ENCODE results near the gene FBXO4.

The FBXO4 gene, protein sequence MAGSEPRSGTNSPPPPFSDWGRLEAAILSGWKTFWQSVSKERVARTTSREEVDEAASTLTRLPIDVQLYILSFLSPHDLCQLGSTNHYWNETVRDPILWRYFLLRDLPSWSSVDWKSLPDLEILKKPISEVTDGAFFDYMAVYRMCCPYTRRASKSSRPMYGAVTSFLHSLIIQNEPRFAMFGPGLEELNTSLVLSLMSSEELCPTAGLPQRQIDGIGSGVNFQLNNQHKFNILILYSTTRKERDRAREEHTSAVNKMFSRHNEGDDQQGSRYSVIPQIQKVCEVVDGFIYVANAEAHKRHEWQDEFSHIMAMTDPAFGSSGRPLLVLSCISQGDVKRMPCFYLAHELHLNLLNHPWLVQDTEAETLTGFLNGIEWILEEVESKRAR

DNA sequence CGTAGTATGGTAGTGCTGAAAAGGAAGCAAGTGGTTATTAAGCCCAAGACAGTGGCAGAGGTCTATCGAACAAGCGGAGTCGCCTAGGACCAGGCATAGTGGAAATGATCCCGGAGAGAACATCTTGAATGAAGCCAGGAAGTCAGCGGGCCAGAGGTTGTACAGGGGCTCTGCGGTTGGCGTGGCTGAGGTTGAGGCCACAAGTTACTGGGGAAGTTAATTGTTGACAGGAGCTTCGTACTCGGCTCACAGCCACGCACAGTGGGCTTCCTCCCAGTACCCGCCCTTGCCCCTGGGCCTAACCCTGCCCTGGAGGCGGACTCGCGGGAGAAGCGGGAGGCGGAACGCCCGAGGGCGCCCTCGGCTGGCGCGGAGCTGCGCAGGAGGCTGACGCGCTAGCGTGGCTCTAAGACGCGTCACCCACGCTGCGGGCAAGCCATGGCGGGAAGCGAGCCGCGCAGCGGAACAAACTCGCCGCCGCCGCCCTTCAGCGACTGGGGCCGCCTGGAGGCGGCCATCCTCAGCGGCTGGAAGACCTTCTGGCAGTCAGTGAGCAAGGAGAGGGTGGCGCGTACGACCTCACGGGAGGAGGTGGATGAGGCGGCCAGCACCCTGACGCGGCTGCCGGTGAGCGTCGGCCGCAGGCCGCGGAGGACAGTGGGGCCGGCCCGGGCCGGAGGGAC, at the start of gene FBXO4:
FBXO4 (plus strand) TSS at position 410 of the 683 bp plus-strand sequence; CDS start at position 439, 29 bp downstream.
- peak; percentile 76 for DNase-seq (ENCODE audit: low spot score)

DNA sequence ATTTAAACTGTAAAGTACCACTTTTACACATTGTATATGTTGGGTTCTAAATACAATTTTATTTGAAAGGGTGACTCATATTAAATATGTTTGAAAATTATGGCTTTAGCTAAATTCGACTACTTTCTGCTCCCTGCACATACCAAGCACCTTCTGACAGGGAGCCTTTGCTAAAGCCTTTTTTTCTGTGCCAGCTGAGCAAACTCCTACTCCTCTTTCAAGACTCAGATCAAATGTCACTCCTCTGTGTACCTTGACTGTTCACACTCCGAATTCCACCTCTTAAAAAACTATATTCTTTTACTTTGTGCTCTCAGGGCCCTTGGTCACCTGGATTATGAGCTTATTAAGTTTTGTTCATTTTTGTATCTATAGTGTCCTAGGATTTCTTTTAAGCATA, 48.4 kb upstream of the FBXO4 start:
- no peak for DNase-seq (ENCODE audit: low spot score)

DNA sequence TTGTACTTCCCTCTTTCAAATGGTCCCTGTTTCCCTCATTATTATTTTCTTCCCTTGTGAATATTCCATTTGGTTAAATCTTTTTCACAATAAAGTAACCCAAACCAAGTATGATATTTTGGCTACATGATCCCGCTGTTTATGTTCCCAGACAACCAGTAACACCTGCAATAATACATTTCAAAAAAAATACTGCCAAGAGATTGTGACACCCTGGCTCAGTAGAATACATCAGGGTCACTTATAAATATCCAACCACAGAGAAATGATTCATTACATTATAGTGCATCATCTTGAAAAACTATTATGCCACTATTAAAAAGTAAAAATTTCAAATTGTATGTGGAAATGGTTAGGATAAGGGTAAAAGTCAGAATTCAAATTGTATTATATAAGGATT, 47.7 kb upstream of the FBXO4 start:
- no peak for DNase-seq (ENCODE audit: low spot score)

DNA sequence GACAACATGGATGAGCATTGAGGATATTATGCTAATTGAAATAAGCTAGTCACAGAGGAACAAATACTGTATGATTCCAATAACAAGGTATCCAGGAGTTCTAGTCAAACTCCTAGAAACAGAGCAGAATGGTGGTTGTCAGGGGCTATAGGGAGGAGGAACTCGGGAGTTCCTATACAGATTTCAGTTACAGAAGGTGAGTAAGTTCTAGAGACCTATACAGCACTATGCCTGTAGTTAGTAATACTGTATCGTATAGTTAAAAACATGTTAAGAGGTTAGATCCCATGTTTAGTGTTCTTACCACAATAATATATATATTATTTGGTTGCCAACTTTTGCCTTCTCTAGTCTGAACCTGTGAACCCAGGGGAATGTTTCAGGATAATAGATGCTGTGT, 46.9 kb upstream of the FBXO4 start:
- no peak for DNase-seq (ENCODE audit: low spot score)

DNA sequence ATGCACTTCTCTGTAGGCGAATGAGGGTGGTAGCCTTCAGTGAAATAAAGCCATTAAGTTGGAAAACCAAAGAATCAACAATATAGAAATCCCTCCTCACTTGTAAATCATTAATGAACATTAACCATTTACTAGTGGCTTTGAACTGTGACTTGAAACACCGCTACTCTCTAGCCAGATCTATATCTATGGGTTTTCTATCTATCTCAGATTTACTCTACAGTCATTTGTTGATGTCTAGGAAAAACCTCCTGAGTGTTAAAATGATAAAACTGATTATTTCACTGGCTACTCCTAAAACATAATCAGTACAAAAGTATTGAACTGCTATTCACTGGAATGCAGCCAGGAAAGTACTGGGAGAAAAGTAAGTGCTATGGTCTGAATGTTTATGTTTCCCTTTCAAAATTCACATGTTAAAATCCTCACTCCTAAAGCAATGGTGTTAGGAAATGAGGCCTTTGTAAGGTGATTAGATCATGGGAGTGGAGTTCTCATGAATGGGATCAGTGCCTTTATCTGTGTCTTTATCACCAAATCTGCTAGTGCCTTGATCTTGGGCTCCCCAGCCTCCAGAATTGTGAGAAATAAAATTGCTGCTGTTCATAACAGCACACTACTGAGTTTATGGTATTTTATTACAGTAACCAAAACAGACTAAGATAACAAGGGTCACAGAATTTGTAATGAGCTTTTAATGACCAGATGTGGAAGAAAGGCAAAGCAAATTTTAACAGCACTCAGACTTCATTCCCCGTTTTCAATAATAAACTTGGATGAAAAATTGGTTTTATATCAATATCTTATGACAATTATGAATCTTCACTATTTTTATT, 46.2 kb upstream of the FBXO4 start:
- DNase-seq (ENCODE audit: low spot score): no peak

DNA sequence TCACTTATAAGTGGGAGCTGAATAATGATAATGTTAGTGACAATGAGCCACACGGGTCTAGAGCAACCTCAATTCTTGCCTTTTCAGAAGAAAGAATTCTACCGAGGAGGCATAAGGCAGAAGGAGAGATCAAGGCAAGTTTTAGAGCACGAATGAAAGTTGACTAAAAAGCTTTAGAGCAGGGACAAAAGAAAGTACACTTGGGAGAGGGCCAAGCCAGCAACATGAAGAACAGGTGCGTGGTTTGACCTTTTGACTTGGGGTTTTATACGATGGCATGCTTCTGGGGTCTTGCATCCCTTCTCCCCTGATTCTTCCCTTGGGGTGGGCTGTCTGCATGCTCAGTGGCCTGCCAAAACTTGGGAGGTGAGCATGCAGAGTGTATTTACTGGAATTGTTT, 42.3 kb upstream of the FBXO4 start:
- no peak for DNase-seq (ENCODE audit: low spot score)

DNA sequence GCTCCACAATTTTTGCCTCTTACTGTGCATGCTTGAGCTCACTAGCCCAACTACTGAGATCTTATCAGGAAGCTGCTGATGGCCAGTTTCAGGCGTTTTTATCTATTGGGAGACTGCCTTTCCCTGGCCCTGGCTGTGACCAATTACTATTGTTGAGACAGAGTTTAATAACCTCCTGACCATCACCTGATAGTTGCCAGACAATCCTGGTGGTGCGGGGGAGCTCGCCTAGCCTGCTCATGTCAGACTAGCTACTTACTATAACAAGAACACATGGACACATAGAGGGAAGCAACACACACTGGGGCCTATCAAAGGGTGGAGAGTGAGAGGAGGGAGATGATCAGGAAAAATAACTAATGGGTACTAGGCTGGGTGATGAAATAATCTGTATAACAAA, 41.8 kb upstream of the FBXO4 start:
- DNase-seq (ENCODE audit: low spot score): no peak

DNA sequence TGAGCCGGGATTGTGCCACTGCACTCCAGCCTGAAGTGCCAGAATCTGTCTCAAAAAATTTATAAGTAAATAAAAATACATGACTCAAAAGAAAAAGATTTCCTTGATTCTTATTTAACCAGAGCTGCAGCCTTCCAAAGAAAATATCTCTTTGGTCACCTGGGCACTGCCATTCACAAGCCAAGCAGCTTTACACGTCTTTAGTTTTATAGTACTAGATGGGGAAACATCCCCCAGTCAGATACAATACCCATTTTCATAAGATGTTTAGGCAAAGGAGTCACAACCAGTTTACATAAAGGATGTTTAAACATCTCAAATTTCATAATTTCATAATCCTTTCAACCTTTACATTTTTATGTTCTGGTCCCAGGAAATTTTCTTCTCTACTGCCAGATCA, 41.1 kb upstream of the FBXO4 start:
- no peak for DNase-seq (ENCODE audit: low spot score)

DNA sequence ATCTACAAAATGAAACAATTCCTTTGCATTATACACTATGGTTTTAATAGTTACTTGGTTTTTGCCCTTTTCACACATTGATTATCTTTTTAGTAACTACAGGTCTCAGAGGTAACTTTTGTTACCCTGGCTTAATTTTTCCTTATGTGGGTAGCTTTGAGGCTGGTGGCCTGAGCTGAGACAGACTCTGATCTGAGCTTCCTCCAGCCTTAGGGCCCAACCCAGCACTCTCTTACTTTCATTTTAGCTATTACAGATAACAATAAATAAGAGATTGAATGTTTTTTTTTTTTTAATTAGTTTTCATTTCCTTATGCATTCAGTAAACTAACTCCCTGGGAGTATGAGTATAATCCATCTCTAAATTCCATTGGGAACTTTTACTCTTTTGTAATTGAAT, 39.8 kb upstream of the FBXO4 start:
- no peak for DNase-seq (ENCODE audit: low spot score)

DNA sequence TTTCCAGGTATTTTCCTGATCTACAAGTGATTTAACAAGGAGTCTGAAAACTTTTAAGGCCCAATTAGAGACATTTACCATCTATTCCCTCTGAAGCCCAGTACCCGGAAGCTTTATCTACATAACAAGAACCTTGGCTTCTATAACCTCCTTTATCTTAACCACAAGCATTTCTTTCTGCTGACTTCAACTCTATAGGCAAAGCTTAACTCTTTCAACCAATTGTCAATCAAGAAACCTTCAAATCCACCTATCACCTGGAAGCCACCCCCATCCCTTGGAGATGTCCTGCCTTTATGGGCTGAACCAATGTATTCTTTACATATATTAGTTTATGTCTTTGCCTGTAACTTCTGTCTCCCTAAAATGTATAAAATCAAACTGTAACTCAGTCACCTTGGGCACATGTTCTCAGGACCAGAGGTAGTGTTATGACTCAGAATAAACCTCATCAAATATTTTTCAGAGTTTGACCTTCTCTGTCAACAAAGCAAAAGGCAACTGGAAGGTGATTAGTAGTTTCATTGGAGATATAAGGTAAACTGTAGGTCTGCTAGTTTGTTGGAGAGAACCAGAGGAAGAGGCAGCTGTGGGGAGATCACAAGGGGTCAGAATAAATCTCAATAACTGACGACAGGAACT, 33.9 kb upstream of the FBXO4 start:
- no peak for DNase-seq (ENCODE audit: low spot score)

DNA sequence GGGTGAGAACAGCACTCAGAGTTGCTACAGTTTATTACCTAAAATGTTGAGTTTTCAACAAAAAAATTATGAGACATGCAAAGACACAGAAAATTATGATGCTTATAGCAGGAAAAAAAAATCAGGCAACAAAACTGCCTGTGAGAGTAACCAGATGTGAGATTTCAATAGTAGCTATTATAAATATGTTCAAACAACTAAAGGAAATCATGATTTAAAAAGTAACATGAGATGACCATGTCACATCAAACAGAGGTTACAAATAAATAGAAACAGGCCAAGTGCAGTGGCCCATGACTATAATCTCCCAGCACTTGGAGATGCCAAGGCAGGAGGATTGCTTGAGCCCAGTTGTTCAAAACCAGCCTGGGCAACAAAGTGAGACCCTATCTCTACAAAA, 33.0 kb upstream of the FBXO4 start:
- DNase-seq (ENCODE audit: low spot score): no peak

DNA sequence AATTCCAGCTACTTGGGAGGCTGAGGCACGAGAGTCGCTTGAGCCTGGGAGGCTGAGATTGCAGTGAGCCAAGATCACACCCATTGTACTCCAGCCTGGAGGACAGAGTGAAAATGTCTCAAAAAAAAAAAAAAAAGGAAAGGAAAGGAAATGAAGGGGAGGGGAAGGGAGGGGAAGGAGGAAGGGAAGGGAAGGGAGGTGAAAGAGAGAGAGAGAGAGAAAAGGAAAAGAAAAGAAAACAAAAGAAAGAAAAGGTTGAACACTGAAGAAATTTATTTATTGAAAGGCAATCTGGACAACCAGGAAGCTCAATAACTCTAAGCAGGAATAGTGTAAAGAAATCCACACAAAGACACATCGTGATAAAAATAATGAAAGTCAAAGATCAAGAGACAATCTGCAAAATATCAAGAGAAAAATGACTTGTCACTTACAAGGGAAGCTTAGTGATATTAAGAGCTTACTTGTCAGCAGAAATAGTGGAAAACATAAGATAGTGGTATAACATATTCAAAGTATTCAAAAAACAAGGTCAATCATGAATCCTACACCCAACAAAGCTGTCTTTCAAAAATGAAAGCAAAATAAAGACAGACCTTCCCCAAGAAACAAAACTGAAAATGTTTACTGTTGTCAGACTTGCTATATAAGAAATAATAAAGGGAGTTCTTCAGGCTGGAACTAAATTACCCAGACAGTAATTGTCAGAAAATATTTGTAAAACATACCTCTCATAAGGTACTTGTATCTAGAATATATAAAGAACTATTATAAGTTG, 31.8 kb upstream of the FBXO4 start:
- no peak for DNase-seq (ENCODE audit: low spot score)

DNA sequence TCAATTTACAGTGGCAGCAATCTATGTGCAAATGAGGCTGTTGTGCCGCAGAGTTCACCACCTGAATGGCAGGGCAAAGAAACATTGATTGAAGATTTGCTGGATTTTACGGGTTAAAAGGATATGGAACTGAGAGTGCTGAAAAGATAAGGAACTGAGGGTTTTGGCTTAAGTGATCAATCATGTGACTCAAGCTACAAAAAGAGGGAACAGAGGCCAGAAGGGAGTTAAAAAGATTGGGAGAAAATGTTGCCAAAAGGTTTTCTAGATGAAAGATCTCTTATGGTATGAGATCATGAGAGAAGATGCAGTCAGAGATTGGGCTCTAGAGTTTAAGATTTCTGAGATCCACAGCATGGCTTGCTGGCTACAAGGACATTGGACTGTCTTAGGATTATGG, 28.9 kb upstream of the FBXO4 start:
- DNase-seq (ENCODE audit: low spot score): no peak

DNA sequence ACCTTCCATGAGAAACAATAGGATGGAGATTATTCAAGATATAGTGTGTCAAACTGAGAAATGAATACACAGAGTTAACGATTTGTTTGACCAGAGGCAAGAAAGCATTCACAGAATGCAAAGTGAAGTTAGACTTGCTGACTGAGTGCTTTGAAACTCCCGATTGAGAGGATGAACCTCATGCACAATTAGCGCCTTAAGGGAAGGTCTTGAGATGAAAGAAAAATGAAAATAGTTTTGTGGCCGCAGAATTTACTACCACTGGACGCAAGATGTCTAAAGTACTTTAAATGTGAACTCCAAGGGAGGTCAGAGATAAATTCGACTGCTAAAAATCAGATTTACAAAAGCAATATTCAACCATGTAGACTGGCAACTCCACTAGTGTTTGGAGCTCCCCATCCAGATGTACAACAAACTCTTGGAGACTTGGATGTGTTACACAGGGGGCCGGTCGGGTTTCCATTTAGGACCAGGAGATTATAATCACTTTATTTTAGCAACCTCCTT, 21.6 kb upstream of the FBXO4 start:
- no peak for DNase-seq (ENCODE audit: low spot score)

DNA sequence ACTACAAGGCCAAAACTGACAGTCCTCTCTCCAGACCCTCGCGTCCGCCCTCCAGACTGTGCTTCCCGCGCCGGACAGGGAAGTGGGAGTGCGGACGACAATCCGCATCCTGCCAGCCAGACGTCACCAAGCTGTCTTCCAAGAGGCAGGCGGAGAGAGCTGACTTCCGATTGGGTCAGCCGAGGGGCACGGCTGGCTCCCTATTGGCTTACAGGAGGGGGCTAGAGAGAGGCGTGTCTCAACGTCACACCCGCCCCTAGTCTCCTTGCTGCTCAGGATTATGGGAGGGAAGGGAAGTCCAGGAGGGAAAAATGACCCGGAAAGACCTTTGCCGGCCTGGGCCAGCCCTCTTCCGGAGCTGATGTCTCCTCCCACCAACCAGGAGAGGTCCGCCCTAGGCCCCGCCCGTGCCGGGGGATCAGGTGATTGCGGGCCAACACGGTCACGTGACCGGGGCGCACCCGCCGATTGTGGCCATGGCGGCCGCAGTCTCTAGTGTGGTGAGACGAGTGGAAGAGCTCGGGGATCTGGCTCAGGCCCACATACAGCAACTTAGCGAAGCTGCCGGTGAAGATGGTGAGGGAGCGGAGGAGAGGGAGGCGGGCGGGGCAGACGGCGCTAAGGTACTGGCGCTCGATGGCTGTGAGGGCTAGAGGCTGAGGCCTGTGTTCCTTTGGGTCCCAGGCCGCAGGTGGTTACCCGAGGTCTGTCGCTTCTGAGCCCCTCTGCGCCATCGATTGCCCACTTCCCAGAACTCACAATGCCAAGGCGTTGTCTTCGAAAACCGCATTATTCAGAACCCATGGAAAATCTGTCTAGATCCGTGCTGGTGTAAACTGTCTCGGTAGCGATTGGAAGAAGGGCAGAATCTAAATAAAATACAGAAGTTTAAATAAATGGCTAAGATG, 20.9 kb upstream of the FBXO4 start, which contains the start of gene RIMOC1:
RIMOC1 (plus strand) TSS at position 453 of the 908 bp plus-strand sequence; CDS start at position 477, 24 bp downstream.
- DNase-seq (ENCODE audit: low spot score): peak; percentile 99

DNA sequence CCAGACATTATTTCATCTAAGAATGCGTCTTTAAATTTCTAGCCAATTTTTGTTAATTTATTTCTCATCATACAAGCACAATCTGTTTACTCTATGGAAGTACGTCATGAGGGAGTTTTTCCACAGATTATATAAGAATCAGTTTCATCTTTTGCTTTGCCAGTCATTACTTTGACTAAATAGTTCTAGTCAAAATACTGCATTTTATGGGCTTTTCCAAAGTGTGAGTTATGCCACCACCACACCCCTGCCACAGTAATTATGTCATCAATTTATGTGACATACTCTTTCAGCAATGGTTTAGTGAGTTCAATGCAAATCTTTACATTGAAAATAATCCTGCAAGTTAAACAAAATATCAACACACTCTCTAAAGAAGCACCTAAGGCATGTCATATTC, 18.9 kb upstream of the FBXO4 start:
- DNase-seq (ENCODE audit: low spot score): no peak

DNA sequence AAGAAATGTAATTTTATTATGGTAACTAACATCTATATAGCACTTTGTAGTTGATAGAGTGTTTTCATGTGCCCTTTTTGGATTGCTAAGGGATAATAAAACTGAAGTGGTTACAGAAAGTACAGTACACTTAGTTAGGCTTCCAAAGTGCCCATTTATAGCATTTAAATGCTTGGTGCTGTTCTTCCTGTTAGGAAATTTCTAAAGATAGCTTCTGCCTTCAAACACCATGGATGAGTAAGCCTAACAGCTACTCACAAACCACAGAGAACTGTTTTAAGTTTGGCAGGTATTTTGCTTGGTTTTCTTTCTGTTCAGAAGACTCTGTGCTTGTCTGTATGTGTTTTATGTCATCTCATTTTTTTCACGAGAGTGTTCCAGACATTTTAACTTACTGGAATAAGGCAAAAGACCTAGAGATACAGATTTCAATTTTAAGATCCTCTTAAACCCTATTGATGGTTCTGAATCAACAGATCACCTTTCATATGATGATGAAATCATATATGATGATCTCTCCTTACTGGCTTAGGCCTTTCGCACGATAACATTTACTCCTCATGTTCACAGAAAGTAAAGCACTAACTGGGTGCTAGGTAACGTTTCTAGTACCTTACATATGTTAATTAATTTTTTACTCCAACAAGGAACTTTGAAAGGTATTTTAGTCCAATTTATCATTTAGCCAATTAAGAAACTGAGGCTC, 16.6 kb upstream of the FBXO4 start:
- DNase-seq (ENCODE audit: low spot score): peak; percentile 47

DNA sequence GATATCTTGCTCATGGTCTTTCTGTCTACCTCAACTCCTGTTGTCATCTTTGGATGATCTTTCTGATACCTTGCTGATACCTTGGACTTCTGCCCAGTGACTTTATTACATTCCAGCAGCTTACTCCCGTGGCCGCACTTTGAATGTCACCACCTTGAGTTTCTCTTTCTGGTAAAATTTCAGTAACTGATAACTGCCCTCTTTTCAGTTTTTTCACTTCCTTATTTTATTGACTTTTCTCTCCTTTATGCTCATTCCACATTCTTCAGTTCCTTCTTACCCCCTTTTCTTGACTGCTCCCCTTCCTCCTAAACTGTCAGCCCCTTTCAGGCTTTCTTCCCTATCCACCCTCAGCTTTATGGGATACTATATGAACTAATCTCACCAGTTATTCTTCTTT, 7.0 kb upstream of the FBXO4 start:
- no peak for DNase-seq (ENCODE audit: low spot score)

DNA sequence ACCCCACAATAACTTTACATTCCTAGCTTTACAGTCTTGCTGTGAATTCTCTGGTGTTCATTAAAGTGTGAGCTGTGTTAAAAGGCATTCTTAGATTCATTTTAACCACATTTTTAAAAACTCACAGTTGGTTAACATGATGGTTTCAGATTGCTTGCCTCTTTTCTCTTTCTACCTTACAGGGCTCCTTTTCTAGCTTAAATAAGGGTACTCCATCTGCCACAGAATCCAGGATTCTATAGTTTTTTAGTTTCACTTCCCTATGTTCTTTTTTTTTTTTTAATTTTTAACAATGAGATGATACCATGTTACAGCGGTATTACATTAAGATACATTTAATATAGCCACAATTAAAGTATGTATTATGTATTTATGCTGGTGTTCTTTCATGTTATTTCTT, 3.9 kb upstream of the FBXO4 start:
- DNase-seq (ENCODE audit: low spot score): no peak

Measured in kidney capillary endothelial cell (primary cell).